Measurements from ENCODE around the gene TAF6L. TPM values are rescaled to one million over a fixed set of nuclear protein-coding genes. Genes with fewer than 3 reads are reported as not detected.

The TAF6L gene
- total and polyA plus RNA-seq, 9 of the 15 experiments (the other 6 are each of a cell fraction or from before 2014, with no cell fraction given): 0.04 to 45.5 (median 20.8) TPM

DNA sequence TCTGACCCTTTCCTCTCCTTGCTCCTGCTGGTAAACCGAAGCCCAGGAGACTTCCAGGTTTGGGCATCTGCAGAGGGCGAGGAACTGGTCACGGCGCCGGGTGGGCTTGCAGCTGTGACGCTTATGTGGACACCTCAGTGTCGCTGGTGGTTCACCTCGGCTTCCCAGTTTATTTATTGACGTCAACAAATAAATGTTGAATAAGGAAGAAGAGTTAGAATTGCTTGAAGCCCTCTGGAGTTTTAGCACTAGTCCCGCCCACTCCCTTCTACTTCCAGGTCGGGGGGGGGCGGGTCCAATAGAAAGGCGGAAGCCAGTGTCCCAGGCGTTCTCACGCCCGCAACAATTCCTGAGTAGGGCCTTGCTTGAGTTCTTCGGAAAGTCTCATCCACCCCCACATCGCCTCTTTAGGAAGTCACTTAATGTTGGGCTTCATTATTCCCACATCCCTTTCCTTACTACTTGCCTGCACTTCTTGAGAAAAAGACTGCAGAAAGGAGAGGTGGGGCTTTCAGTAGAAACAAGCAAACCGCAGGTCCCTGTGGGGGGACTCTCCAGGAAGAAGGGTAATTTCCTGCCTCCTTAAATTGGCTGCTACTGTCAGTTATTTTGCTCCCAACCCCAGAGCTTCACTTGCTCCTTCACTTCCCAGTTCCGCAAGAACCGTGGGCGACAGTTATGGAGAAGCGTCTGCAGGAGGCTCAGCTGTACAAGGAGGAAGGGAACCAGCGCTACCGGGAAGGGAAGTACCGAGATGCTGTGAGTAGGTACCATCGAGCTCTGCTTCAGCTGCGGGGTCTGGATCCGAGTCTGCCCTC lies 42.8 kb upstream of the TAF6L start, which contains the start of gene TTC9C (continued):
- TF ChIP-seq POLR2AphosphoS2 (IDR thresholded peaks at IDR 0.05; ENCODE audit: low read length) (no peak; the same call in 1 of the 2 replicates), FOXK1 (CRISPR knock-in tag; IDR thresholded peaks at IDR 0.05; ENCODE audit: borderline replicate concordance) (0 out of 2 replicates have a peak, but pooled peaks have one; percentile 18), TCFL5 (CRISPR knock-in tag; conservative IDR thresholded peaks at IDR 0.05) (no peak), LARP7 (IDR thresholded peaks at IDR 0.05) (no peak), SMC3 (conservative IDR thresholded peaks at IDR 0.05; ENCODE audit: insufficient read depth, low read depth, low read length) (no peak), PURB (CRISPR knock-in tag; IDR thresholded peaks at IDR 0.05; ENCODE audit: low read depth) (no peak), NONO (IDR thresholded peaks at IDR 0.05; ENCODE audit: low read depth in 2 of 2, low read length in 1 of 2) (0 out of 4 replicates have a peak, but pooled peaks of 1 of the 2 experiments have one; percentile 54), CC2D1A (IDR thresholded peaks at IDR 0.05) (0 out of 2 replicates have a peak, but pooled peaks have one; percentile 44), MEF2A (IDR thresholded peaks at IDR 0.05; ENCODE audit: control insufficient read depth, low read depth, low read length) (no peak), SUPT5H (IDR thresholded peaks at IDR 0.05) (peak; percentile 78), HDGF (IDR thresholded peaks at IDR 0.05) (no peak), KDM4B (IDR thresholded peaks at IDR 0.05; ENCODE audit: borderline replicate concordance in 2 of 2, low read depth in 1 of 2) (no peak), HNRNPH1 (optimal IDR thresholded peaks at IDR 0.05; ENCODE audit: low read depth, low read length) (no peak), CBX3 (IDR thresholded peaks at IDR 0.05; ENCODE audit: borderline replicate concordance in 1 of 2, low read length in 2 of 2) (no peak), E2F3 (CRISPR knock-in tag; IDR thresholded peaks at IDR 0.05) (no peak), TOE1 (IDR thresholded peaks at IDR 0.05; ENCODE audit: borderline replicate concordance) (peak; percentile 45; the same call in 1 of the 2 replicates), TOE1 (CRISPR knock-in tag; IDR thresholded peaks at IDR 0.05; ENCODE audit: borderline replicate concordance, low read depth) (no peak), CREBBP (IDR thresholded peaks at IDR 0.05; ENCODE audit: low read depth, low read length) (no peak), ZSCAN29 (IDR thresholded peaks at IDR 0.05) (no peak), SREBF1 (IDR thresholded peaks at IDR 0.05; ENCODE audit: borderline replicate concordance, low read depth, low read length) (0 out of 2 replicates have a peak, but pooled peaks have one; percentile 33), GABPA (tag; conservative IDR thresholded peaks at IDR 0.05; ENCODE audit: low read depth) (peak; percentile 98)
- TF ChIP-seq, protein P1, sequence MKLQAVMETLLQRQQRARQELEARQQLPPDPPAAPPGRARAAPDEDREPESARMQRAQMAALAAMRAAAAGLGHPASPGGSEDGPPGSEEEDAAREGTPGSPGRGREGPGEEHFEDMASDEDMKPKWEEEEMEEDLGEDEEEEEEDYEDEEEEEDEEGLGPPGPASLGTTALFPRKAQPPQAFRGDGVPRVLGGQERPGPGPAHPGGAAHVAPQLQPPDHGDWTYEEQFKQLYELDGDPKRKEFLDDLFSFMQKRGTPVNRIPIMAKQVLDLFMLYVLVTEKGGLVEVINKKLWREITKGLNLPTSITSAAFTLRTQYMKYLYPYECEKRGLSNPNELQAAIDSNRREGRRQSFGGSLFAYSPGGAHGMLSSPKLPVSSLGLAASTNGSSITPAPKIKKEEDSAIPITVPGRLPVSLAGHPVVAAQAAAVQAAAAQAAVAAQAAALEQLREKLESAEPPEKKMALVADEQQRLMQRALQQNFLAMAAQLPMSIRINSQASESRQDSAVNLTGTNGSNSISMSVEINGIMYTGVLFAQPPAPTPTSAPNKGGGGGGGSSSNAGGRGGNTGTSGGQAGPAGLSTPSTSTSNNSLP (IDR thresholded peaks at IDR 0.05; ENCODE audit: borderline replicate concordance, low read depth, low read length): no peak
- TF ChIP-seq, protein P2, sequence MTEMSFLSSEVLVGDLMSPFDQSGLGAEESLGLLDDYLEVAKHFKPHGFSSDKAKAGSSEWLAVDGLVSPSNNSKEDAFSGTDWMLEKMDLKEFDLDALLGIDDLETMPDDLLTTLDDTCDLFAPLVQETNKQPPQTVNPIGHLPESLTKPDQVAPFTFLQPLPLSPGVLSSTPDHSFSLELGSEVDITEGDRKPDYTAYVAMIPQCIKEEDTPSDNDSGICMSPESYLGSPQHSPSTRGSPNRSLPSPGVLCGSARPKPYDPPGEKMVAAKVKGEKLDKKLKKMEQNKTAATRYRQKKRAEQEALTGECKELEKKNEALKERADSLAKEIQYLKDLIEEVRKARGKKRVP (CRISPR knock-in tag; IDR thresholded peaks at IDR 0.05): no peak
- TF ChIP-seq, protein P3, sequence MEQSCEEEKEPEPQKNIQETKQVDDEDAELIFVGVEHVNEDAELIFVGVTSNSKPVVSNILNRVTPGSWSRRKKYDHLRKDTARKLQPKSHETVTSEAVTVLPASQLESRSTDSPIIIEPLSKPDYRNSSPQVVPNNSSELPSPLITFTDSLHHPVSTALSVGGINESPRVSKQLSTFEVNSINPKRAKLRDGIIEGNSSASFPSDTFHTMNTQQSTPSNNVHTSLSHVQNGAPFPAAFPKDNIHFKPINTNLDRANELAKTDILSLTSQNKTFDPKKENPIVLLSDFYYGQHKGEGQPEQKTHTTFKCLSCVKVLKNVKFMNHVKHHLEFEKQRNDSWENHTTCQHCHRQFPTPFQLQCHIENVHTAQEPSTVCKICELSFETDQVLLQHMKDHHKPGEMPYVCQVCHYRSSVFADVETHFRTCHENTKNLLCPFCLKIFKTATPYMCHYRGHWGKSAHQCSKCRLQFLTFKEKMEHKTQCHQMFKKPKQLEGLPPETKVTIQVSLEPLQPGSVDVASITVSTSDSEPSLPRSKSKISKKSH (CRISPR knock-in tag; IDR thresholded peaks at IDR 0.05): no peak
